H1 (cell line): ENCODE results near the gene CERS5. TPM values are rescaled to one million over a fixed set of nuclear protein-coding genes. Genes with fewer than 3 reads are reported as not detected.

Source experiments
- CBX8 ChIP-seq: fragments of 300-800, 300-1000 bp; sonication (generic); IDR thresholded peaks from 2 replicates; pipeline ENCODE4 v1.7.1; 2016; ENCODE audit warnings: low read depth, low read length, borderline replicate concordance
- EP300 ChIP-seq, 2 experiments: IDR thresholded peaks; 1 replicate in 1 of 2; 2 replicates in 1 of 2; pipeline ENCODE4 v1.6.1; 2011 to 2012; ENCODE audit warnings: low read depth in 2 of 2, low read length in 2 of 2, mild to moderate bottlenecking in 2 of 2, borderline replicate concordance in 1 of 2, inconsistent platforms in 1 of 2, moderate library complexity in 1 of 2
- NRF1 ChIP-seq: IDR thresholded peaks from 2 replicates; pipeline ENCODE4 v1.6.1; 2011; ENCODE audit warnings: mild to moderate bottlenecking, low read depth, low read length, improper control_type of control experiment
- RFX5 ChIP-seq: IDR thresholded peaks from 2 replicates; pipeline ENCODE4 v1.6.1; 2011; ENCODE audit warnings: low read depth, low read length, improper control_type of control experiment, borderline replicate concordance
- SIN3A ChIP-seq, 2 experiments: IDR thresholded peaks in 1 of 2; conservative IDR thresholded peaks in 1 of 2; 2 replicates each; pipeline ENCODE4 v1.6.1; 2011 to 2012; ENCODE audit warnings: low read length in 2 of 2, improper control_type of control experiment in 1 of 2, low read depth in 1 of 2, mild to moderate bottlenecking in 1 of 2
- SIX5 ChIP-seq: IDR thresholded peaks from 2 replicates; pipeline ENCODE4 v1.6.1; 2011; ENCODE audit warnings: mild to moderate bottlenecking, low read depth, low read length
- YY1 ChIP-seq: IDR thresholded peaks from 2 replicates; pipeline ENCODE4 v1.6.1; 2011; ENCODE audit warnings: low read depth, mild to moderate bottlenecking, low read length
- polyA plus RNA-seq, 7 experiments: library from polyadenylated mRNA; depleted of rRNA in 3 of 7; stranded (reverse) in 5 of 7; unstranded in 2 of 7; fragments of >200 nt in 5 of 7; fragments of 200-250 nt in 2 of 7; gene quantifications; 1 replicate in 5 of 7; 2 replicates in 1 of 7; 4 replicates in 1 of 7; pipeline versions ENCODE4 v1.2.1 to v1.2.3, GENCODE V29; 2011 to 2013; ENCODE audit warnings: missing spikeins in 2 of 7, mixed read lengths in 2 of 7
- total RNA-seq: library from RNA; stranded (reverse); fragmentation: NEBNext Ultra II Directional; extraction: Animal tissue kit (Norgen Biotek cat#: 25700); gene quantifications from 2 replicates; pipeline ENCODE4 v1.2.1, GENCODE V29; 2021
- TF ChIP-seq, protein P1 (sequence below): fragments of 300-600 bp; sonication (generic); IDR thresholded peaks from 2 replicates; pipeline ENCODE4 v1.7.1; 2012; ENCODE audit warnings: low read length, moderate library complexity, mild to moderate bottlenecking, inconsistent platforms; ENCODE audit not compliant: insufficient replicate concordance
- TF ChIP-seq, protein P2 (sequence below): IDR thresholded peaks from 2 replicates; pipeline ENCODE4 v1.6.1; 2012; ENCODE audit warnings: inconsistent platforms

The CERS5 gene
- total and polyA plus RNA-seq, 2 of the 8 experiments (the other 6 are each of a cell fraction or from before 2014, with no cell fraction given), result 69.2 to 119 TPM

GRCh38 chr12:50203691-50204090 lies 36.5 kb upstream of the CERS5 start (continued):
- TF ChIP-seq, protein P1, sequence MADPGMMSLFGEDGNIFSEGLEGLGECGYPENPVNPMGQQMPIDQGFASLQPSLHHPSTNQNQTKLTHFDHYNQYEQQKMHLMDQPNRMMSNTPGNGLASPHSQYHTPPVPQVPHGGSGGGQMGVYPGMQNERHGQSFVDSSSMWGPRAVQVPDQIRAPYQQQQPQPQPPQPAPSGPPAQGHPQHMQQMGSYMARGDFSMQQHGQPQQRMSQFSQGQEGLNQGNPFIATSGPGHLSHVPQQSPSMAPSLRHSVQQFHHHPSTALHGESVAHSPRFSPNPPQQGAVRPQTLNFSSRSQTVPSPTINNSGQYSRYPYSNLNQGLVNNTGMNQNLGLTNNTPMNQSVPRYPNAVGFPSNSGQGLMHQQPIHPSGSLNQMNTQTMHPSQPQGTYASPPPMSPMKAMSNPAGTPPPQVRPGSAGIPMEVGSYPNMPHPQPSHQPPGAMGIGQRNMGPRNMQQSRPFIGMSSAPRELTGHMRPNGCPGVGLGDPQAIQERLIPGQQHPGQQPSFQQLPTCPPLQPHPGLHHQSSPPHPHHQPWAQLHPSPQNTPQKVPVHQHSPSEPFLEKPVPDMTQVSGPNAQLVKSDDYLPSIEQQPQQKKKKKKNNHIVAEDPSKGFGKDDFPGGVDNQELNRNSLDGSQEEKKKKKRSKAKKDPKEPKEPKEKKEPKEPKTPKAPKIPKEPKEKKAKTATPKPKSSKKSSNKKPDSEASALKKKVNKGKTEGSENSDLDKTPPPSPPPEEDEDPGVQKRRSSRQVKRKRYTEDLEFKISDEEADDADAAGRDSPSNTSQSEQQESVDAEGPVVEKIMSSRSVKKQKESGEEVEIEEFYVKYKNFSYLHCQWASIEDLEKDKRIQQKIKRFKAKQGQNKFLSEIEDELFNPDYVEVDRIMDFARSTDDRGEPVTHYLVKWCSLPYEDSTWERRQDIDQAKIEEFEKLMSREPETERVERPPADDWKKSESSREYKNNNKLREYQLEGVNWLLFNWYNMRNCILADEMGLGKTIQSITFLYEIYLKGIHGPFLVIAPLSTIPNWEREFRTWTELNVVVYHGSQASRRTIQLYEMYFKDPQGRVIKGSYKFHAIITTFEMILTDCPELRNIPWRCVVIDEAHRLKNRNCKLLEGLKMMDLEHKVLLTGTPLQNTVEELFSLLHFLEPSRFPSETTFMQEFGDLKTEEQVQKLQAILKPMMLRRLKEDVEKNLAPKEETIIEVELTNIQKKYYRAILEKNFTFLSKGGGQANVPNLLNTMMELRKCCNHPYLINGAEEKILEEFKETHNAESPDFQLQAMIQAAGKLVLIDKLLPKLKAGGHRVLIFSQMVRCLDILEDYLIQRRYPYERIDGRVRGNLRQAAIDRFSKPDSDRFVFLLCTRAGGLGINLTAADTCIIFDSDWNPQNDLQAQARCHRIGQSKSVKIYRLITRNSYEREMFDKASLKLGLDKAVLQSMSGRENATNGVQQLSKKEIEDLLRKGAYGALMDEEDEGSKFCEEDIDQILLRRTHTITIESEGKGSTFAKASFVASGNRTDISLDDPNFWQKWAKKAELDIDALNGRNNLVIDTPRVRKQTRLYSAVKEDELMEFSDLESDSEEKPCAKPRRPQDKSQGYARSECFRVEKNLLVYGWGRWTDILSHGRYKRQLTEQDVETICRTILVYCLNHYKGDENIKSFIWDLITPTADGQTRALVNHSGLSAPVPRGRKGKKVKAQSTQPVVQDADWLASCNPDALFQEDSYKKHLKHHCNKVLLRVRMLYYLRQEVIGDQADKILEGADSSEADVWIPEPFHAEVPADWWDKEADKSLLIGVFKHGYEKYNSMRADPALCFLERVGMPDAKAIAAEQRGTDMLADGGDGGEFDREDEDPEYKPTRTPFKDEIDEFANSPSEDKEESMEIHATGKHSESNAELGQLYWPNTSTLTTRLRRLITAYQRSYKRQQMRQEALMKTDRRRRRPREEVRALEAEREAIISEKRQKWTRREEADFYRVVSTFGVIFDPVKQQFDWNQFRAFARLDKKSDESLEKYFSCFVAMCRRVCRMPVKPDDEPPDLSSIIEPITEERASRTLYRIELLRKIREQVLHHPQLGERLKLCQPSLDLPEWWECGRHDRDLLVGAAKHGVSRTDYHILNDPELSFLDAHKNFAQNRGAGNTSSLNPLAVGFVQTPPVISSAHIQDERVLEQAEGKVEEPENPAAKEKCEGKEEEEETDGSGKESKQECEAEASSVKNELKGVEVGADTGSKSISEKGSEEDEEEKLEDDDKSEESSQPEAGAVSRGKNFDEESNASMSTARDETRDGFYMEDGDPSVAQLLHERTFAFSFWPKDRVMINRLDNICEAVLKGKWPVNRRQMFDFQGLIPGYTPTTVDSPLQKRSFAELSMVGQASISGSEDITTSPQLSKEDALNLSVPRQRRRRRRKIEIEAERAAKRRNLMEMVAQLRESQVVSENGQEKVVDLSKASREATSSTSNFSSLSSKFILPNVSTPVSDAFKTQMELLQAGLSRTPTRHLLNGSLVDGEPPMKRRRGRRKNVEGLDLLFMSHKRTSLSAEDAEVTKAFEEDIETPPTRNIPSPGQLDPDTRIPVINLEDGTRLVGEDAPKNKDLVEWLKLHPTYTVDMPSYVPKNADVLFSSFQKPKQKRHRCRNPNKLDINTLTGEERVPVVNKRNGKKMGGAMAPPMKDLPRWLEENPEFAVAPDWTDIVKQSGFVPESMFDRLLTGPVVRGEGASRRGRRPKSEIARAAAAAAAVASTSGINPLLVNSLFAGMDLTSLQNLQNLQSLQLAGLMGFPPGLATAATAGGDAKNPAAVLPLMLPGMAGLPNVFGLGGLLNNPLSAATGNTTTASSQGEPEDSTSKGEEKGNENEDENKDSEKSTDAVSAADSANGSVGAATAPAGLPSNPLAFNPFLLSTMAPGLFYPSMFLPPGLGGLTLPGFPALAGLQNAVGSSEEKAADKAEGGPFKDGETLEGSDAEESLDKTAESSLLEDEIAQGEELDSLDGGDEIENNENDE, result no peak
- TF ChIP-seq NRF1 (no peak), CBX8 (no peak), SIX5 (no peak), SIN3A (conservative IDR thresholded peaks at IDR 0.05 in 1 of 2, IDR thresholded peaks at IDR 0.05 in 1 of 2; ENCODE audit: low read depth in 1 of 2, low read length in 2 of 2) (no peak), YY1 (no peak), RFX5 (no peak), EP300 (IDR thresholded peaks at IDR 0.05; ENCODE audit: borderline replicate concordance in 1 of 2, low read depth in 2 of 2, low read length in 2 of 2) (no peak)
- TF ChIP-seq, protein P2, sequence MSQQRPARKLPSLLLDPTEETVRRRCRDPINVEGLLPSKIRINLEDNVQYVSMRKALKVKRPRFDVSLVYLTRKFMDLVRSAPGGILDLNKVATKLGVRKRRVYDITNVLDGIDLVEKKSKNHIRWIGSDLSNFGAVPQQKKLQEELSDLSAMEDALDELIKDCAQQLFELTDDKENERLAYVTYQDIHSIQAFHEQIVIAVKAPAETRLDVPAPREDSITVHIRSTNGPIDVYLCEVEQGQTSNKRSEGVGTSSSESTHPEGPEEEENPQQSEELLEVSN, result no peak
